Measurements from ENCODE around the gene ZNF667.

Gene ZNF667

GRCh38 chr19:56476651-56477428 is at the start of gene ZNF667:
TSS of gene ZNF667 (minus strand) at chr19:56477345. CDS start at chr19:56462370, 14,975 bp downstream.
- H3K9ac ChIP-seq (ENCODE audit: low read length in 5 of 5) = peak within 1 kb of the TSS in 4 of 5 donors; percentile 62 to 88 (median 69)
- H3K4me1 ChIP-seq (ENCODE audit: control insufficient read depth in 5 of 5, insufficient read depth in 5 of 5, low read length in 5 of 5) = peaks cover 0 to 28% (median 27%) of the 10 kb centered on the region in 5 donors
- peak within 1 kb of the TSS; percentile 86 to 93 (median 88) for H3K4me3 ChIP-seq (ENCODE audit: low read depth in 1 of 5, low read length in 5 of 5)
- H3K27me3 ChIP-seq (ENCODE audit: control insufficient read depth in 5 of 5, insufficient read depth in 4 of 5, low read length in 5 of 5) = no peaks in the 10 kb centered on the region
- peaks cover 3 to 43% (median 36%) of the 10 kb centered on the region in 5 donors for H3K9me3 ChIP-seq (ENCODE audit: control insufficient read depth in 5 of 5, low read length in 5 of 5)
- H3K27ac ChIP-seq (ENCODE audit: low read depth, low read length) = peak within 1 kb of the TSS; percentile 59
- H3K36me3 ChIP-seq (ENCODE audit: control insufficient read depth in 5 of 5, insufficient read depth in 5 of 5, low read length in 5 of 5) = peaks cover 3 to 12% (median 4%) of the 10 kb centered on the region in 5 donors

GRCh38 chr19:56525214-56525860 is 48.2 kb upstream of the ZNF667 start:
- Histone ChIP-seq H3K36me3 (ENCODE audit: control insufficient read depth in 5 of 5, insufficient read depth in 5 of 5, low read length in 5 of 5) (peaks cover 14 to 42% (median 32%) of the 10 kb centered on the region in 5 donors), H3K4me1 (ENCODE audit: control insufficient read depth in 5 of 5, insufficient read depth in 5 of 5, low read length in 5 of 5) (no peaks in the 10 kb centered on the region), H3K27me3 (ENCODE audit: control insufficient read depth in 5 of 5, insufficient read depth in 4 of 5, low read length in 5 of 5) (no peaks in the 10 kb centered on the region), H3K9ac (ENCODE audit: low read length in 5 of 5) (no peak overlapping the region), H3K4me3 (ENCODE audit: low read depth in 1 of 5, low read length in 5 of 5) (peak overlapping the region; percentile 14 to 69 (median 63)), H3K27ac (ENCODE audit: low read depth, low read length) (no peak overlapping the region), H3K9me3 (ENCODE audit: control insufficient read depth in 5 of 5, low read length in 5 of 5) (peaks cover 75 to 99% (median 96%) of the 10 kb centered on the region in 5 donors)

DNA sequence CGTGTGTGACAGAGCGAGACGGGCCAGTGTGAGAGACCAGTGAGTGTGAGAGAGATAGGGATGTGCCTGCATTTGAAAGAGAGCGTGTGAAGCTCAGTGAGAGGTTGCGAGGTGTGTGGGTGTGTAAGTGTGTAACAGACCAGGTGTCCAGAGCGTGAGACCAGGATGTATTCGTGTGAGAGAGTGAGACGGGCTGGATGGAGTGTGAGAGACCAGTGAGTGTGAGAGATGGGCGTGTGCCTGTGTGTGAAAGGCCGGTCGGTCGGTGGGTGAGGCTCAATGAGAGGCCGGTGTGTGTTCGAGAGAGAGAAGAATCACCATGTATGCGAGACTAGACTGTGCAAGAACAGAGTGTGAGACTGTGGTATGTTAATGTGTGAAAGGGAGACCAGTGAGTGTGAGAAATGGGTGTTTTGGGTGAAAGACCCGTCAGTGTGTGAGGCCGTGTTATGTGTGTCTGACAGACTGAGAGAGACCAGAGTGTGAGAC is 31.2 kb upstream of the ZNF667 start:
- no peaks in the 10 kb centered on the region for H3K27me3 ChIP-seq (ENCODE audit: control insufficient read depth in 5 of 5, insufficient read depth in 4 of 5, low read length in 5 of 5)
- H3K4me3 ChIP-seq (ENCODE audit: low read depth in 1 of 5, low read length in 5 of 5) = peak overlapping the region; percentile 71 to 99 (median 94)
- H3K9me3 ChIP-seq (ENCODE audit: control insufficient read depth in 5 of 5, low read length in 5 of 5) = peaks cover 0 to 24% (median 4%) of the 10 kb centered on the region in 5 donors
- H3K9ac ChIP-seq (ENCODE audit: low read length in 5 of 5) = peak overlapping the region; percentile 73 to 95 (median 87)
- peaks cover 0 to 18% (median 6%) of the 10 kb centered on the region in 5 donors for H3K36me3 ChIP-seq (ENCODE audit: control insufficient read depth in 5 of 5, insufficient read depth in 5 of 5, low read length in 5 of 5)
- peak overlapping the region; percentile 84 for H3K27ac ChIP-seq (ENCODE audit: low read depth, low read length)
- peaks cover 7 to 15% (median 14%) of the 10 kb centered on the region in 5 donors for H3K4me1 ChIP-seq (ENCODE audit: control insufficient read depth in 5 of 5, insufficient read depth in 5 of 5, low read length in 5 of 5)

- peak within 1 kb of the TSS; percentile 73 to 95 (median 87) for H3K9ac ChIP-seq (ENCODE audit: low read length in 5 of 5)
- H3K36me3 ChIP-seq (ENCODE audit: control insufficient read depth in 5 of 5, insufficient read depth in 5 of 5, low read length in 5 of 5) = peaks cover 0 to 12% (median 2%) of the 10 kb centered on the region in 5 donors
- no peaks in the 10 kb centered on the region for H3K27me3 ChIP-seq (ENCODE audit: control insufficient read depth in 5 of 5, insufficient read depth in 4 of 5, low read length in 5 of 5)
- H3K27ac ChIP-seq (ENCODE audit: low read depth, low read length) = peak within 1 kb of the TSS; percentile 84
- H3K9me3 ChIP-seq (ENCODE audit: control insufficient read depth in 5 of 5, low read length in 5 of 5) = peaks cover 0 to 27% (median 4%) of the 10 kb centered on the region in 5 donors
- H3K4me1 ChIP-seq (ENCODE audit: control insufficient read depth in 5 of 5, insufficient read depth in 5 of 5, low read length in 5 of 5) = peaks cover 7 to 15% (median 14%) of the 10 kb centered on the region in 5 donors
- peak within 1 kb of the TSS; percentile 71 to 99 (median 94) for H3K4me3 ChIP-seq (ENCODE audit: low read depth in 1 of 5, low read length in 5 of 5)
Measured at GRCh38 chr19:56507446-56508289, 30.5 kb upstream of the ZNF667 start, which contains the start of gene ZNF471. TSS of gene ZNF471 (plus strand) at chr19:56507855. CDS start at chr19:56511572, 3,717 bp downstream.

DNA sequence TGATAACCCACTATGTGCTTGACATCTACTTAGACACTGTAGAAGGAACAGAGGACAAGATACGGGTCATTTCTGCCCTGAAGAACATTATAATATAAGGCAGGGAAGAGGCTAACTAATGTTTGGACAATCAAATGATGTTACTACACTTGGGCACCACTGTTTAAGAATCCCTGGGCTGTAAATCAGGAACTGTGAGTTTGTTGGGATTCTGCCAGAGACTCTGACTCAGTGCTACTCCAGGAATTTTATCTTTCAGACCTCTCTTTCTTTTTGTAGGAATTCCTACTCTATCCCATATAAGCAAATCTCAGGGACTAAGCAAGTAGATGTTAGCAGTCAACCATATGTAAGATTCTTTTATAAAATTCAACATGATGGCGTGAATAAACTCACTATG is 27.4 kb upstream of the ZNF667 start:
- no peak overlapping the region for H3K27ac ChIP-seq (ENCODE audit: low read depth, low read length)
- no peak overlapping the region for H3K9ac ChIP-seq (ENCODE audit: low read length in 5 of 5)
- peaks cover 0 to 3% (median 0%) of the 10 kb centered on the region in 5 donors for H3K36me3 ChIP-seq (ENCODE audit: control insufficient read depth in 5 of 5, insufficient read depth in 5 of 5, low read length in 5 of 5)
- peaks cover 7 to 15% (median 14%) of the 10 kb centered on the region in 5 donors for H3K4me1 ChIP-seq (ENCODE audit: control insufficient read depth in 5 of 5, insufficient read depth in 5 of 5, low read length in 5 of 5)
- H3K4me3 ChIP-seq (ENCODE audit: low read depth in 1 of 5, low read length in 5 of 5) = no peak overlapping the region
- no peaks in the 10 kb centered on the region for H3K27me3 ChIP-seq (ENCODE audit: control insufficient read depth in 5 of 5, insufficient read depth in 4 of 5, low read length in 5 of 5)
- peaks cover 0 to 24% (median 11%) of the 10 kb centered on the region in 5 donors for H3K9me3 ChIP-seq (ENCODE audit: control insufficient read depth in 5 of 5, low read length in 5 of 5)

DNA sequence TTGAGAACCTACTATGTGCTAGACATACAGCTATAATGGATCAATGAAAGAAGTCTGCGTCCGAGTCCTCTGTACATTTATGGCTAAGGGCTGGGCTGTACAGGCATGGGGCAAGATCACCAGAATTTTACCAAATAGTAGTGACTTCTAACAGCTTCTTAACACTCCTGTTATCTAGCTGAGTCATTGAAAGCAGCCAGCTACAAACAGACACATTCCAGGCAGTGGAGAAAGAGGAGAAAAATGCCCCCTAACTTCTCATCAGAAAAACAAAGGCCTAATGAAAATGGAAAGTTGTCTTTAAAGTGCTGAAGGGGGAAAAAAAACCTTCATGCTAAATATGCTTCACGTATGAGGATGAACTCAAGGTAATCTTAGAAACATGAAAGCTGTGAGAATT is 14.3 kb upstream of the ZNF667 start:
- H3K9ac ChIP-seq (ENCODE audit: low read length in 5 of 5) = no peak overlapping the region

GRCh38 chr19:56477429-56478338 is 539 bp upstream of the ZNF667 start:
- Histone ChIP-seq H3K27ac (ENCODE audit: low read depth, low read length) (peak overlapping the region; percentile 59), H3K27me3 (ENCODE audit: control insufficient read depth in 5 of 5, insufficient read depth in 4 of 5, low read length in 5 of 5) (no peaks in the 10 kb centered on the region), H3K9ac (ENCODE audit: low read length in 5 of 5) (peak overlapping the region in 4 of 5 donors; percentile 62 to 88 (median 69)), H3K4me3 (ENCODE audit: low read depth in 1 of 5, low read length in 5 of 5) (peak overlapping the region; percentile 86 to 93 (median 88)), H3K9me3 (ENCODE audit: control insufficient read depth in 5 of 5, low read length in 5 of 5) (peaks cover 3 to 41% (median 29%) of the 10 kb centered on the region in 5 donors), H3K4me1 (ENCODE audit: control insufficient read depth in 5 of 5, insufficient read depth in 5 of 5, low read length in 5 of 5) (peaks cover 0 to 28% (median 27%) of the 10 kb centered on the region in 5 donors), H3K36me3 (ENCODE audit: control insufficient read depth in 5 of 5, insufficient read depth in 5 of 5, low read length in 5 of 5) (peaks cover 0 to 8% (median 0%) of the 10 kb centered on the region in 5 donors)

More for the DNA sequence above, 14.3 kb upstream of the ZNF667 start:
- no peaks in the 10 kb centered on the region for H3K4me1 ChIP-seq (ENCODE audit: control insufficient read depth in 5 of 5, insufficient read depth in 5 of 5, low read length in 5 of 5)
- H3K27me3 ChIP-seq (ENCODE audit: control insufficient read depth in 5 of 5, insufficient read depth in 4 of 5, low read length in 5 of 5) = no peaks in the 10 kb centered on the region
- peaks cover 19 to 77% (median 52%) of the 10 kb centered on the region in 5 donors for H3K9me3 ChIP-seq (ENCODE audit: control insufficient read depth in 5 of 5, low read length in 5 of 5)
- H3K4me3 ChIP-seq (ENCODE audit: low read depth in 1 of 5, low read length in 5 of 5) = no peak overlapping the region
- peaks cover 14 to 21% (median 16%) of the 10 kb centered on the region in 5 donors for H3K36me3 ChIP-seq (ENCODE audit: control insufficient read depth in 5 of 5, insufficient read depth in 5 of 5, low read length in 5 of 5)
- no peak overlapping the region for H3K27ac ChIP-seq (ENCODE audit: low read depth, low read length)

DNA sequence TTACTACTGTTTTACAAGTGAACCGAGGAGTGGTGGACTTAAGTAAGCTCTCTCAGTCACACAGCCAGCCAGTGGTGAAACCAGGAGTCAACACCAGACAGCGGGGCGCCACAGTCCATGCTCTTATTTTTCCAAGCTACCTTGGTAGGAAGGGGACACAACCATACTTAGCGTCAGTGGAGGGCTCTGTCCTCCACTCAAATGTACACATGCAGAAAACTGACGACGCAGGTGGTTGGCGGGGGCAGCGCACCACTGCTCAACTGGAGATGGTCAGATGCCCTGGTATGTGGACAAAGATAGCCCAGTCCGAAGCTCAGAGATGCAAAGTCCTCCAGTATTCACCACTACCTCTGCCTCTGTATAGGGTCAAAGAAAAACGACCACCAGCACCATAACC is 1.1 kb downstream of the ZNF667 start:
- peak overlapping the region in 3 of 5 donors; percentile 77 to 93 (median 86) for H3K4me3 ChIP-seq (ENCODE audit: low read depth in 1 of 5, low read length in 5 of 5)

More for the DNA sequence above, 1.1 kb downstream of the ZNF667 start:
- H3K27ac ChIP-seq (ENCODE audit: low read depth, low read length) = no peak overlapping the region
- peaks cover 0 to 28% (median 27%) of the 10 kb centered on the region in 5 donors for H3K4me1 ChIP-seq (ENCODE audit: control insufficient read depth in 5 of 5, insufficient read depth in 5 of 5, low read length in 5 of 5)
- no peaks in the 10 kb centered on the region for H3K27me3 ChIP-seq (ENCODE audit: control insufficient read depth in 5 of 5, insufficient read depth in 4 of 5, low read length in 5 of 5)
- H3K9me3 ChIP-seq (ENCODE audit: control insufficient read depth in 5 of 5, low read length in 5 of 5) = peaks cover 3 to 43% (median 35%) of the 10 kb centered on the region in 5 donors
- H3K36me3 ChIP-seq (ENCODE audit: control insufficient read depth in 5 of 5, insufficient read depth in 5 of 5, low read length in 5 of 5) = peaks cover 4 to 19% (median 8%) of the 10 kb centered on the region in 5 donors
- H3K9ac ChIP-seq (ENCODE audit: low read length in 5 of 5) = no peak overlapping the region
